ENCODE measurements around the gene ADAM30.

Gene ADAM30

GRCh38 chr1:119871881-119872280 lies 24.4 kb downstream of the ADAM30 start:
- ChIA-PET POLR2A (no interaction called here), CTCF (interaction anchor here (0.7 to 2.9 kb wide), 8 partner anchors 11 to 1376 kb away, joined by 3 to 21 read pairs (median 5); no protein-coding TSS in a partner anchor)
- Histone ChIP-seq H3K27ac (ENCODE audit: extremely low read depth, low read depth, low read length) (no peak overlapping the region), H3K36me3 (ENCODE audit: control insufficient read depth in 2 of 2, insufficient read depth in 1 of 2, low read length in 2 of 2) (no peaks in the 10 kb centered on the region), H3K4me3 (ENCODE audit: low read depth, low read length) (no peak overlapping the region), H3K9me3 (ENCODE audit: control insufficient read depth, insufficient read depth, low read depth, low read length) (no peaks in the 10 kb centered on the region), H3K4me1 (ENCODE audit: control insufficient read depth, insufficient read depth, low read length) (no peaks in the 10 kb centered on the region)
- TF ChIP-seq ZSCAN18 (tag by site-specific recombination; IDR thresholded peaks at IDR 0.05) (no peak), ZNF10 (tag by site-specific recombination; IDR thresholded peaks at IDR 0.05) (no peak), ZNF202 (tag by site-specific recombination; IDR thresholded peaks at IDR 0.05; ENCODE audit: borderline replicate concordance) (no peak), MZF1 (tag by site-specific recombination; IDR thresholded peaks at IDR 0.05; ENCODE audit: borderline replicate concordance) (no peak), ZBTB6 (tag by site-specific recombination; IDR thresholded peaks at IDR 0.05) (no peak)

GRCh38 chr1:119870917-119871596 lies 25.3 kb downstream of the ADAM30 start:
- H3K27ac ChIP-seq (ENCODE audit: extremely low read depth, low read depth, low read length) = no peak overlapping the region
- TF ChIP-seq ZNF596 (tag by site-specific recombination; IDR thresholded peaks at IDR 0.05) (no peak), ZBTB17 (tag by site-specific recombination; IDR thresholded peaks at IDR 0.05) (0 out of 2 replicates have a peak, but pooled peaks have one; percentile 41), ZNF521 (tag by site-specific recombination; IDR thresholded peaks at IDR 0.05) (no peak), ZSCAN16 (tag by site-specific recombination; IDR thresholded peaks at IDR 0.05) (no peak), ZNF324 (tag by site-specific recombination; IDR thresholded peaks at IDR 0.05) (no peak), ZIC2 (tag by site-specific recombination; IDR thresholded peaks at IDR 0.05) (peak; percentile 8; the same call in 1 of the 2 replicates), IKZF3 (tag by site-specific recombination; IDR thresholded peaks at IDR 0.05) (peak; percentile 78), ZNF654 (tag by site-specific recombination; IDR thresholded peaks at IDR 0.05; ENCODE audit: low read depth) (peak; percentile 89), ZBTB10 (tag by site-specific recombination; IDR thresholded peaks at IDR 0.05) (no peak), ZNF341 (tag by site-specific recombination; IDR thresholded peaks at IDR 0.05; ENCODE audit: low read depth) (peak; percentile 56), ZNF335 (tag by site-specific recombination; conservative IDR thresholded peaks at IDR 0.05) (peak; percentile 39; the same call in 1 of the 2 replicates), ZNF560 (tag by site-specific recombination; IDR thresholded peaks at IDR 0.05; ENCODE audit: borderline replicate concordance) (no peak), ZSCAN30 (tag by site-specific recombination; IDR thresholded peaks at IDR 0.05) (peak; percentile 53; the same call in 1 of the 2 replicates), PRDM4 (tag by site-specific recombination; IDR thresholded peaks at IDR 0.05) (no peak), ZBTB48 (tag by site-specific recombination; IDR thresholded peaks at IDR 0.05) (0 out of 2 replicates have a peak, but pooled peaks have one; percentile 23), CTCF (tag by site-specific recombination; IDR thresholded peaks at IDR 0.05) (peak; percentile 78), ZNF660 (tag by site-specific recombination; IDR thresholded peaks at IDR 0.05) (0 out of 2 replicates have a peak, but pooled peaks have one; percentile 69)

More at GRCh38 chr1:119870917-119871596, 25.3 kb downstream of the ADAM30 start:
- H3K4me3 ChIP-seq (ENCODE audit: low read depth, low read length) = no peak overlapping the region
- H3K4me1 ChIP-seq (ENCODE audit: control insufficient read depth, insufficient read depth, low read length) = no peaks in the 10 kb centered on the region
- H3K9me3 ChIP-seq (ENCODE audit: control insufficient read depth, insufficient read depth, low read depth, low read length) = no peaks in the 10 kb centered on the region
- ChIA-PET POLR2A (no interaction called here), CTCF (interaction anchor here (0.6 to 2.9 kb wide), 17 partner anchors 9 to 896 kb away, joined by 3 to 21 read pairs (median 4); no protein-coding TSS in a partner anchor)
- H3K36me3 ChIP-seq (ENCODE audit: control insufficient read depth in 2 of 2, insufficient read depth in 1 of 2, low read length in 2 of 2) = no peaks in the 10 kb centered on the region

Measured in HEK293 (cell line).